Breast epithelium (tissue), 3 donors: ENCODE data around the gene DGCR8.

Experiments used
- POLR2AphosphoS5 ChIP-seq, 3 donors: sonication (generic); formaldehyde crosslinking; IDR thresholded peaks; one replicate each; pipeline ENCODE4 v1.6.1; 2017; ENCODE audit warnings: antibody characterized with exemption in 3 of 3
- TF ChIP-seq, protein P1 (sequence below), 3 donors: fragments of 450-650 bp; IDR thresholded peaks; one replicate each; pipeline ENCODE4 v1.5.1; 2016 to 2017; ENCODE audit warnings: antibody characterized with exemption in 3 of 3, mild to moderate bottlenecking in 3 of 3, moderate library complexity in 3 of 3

DNA sequence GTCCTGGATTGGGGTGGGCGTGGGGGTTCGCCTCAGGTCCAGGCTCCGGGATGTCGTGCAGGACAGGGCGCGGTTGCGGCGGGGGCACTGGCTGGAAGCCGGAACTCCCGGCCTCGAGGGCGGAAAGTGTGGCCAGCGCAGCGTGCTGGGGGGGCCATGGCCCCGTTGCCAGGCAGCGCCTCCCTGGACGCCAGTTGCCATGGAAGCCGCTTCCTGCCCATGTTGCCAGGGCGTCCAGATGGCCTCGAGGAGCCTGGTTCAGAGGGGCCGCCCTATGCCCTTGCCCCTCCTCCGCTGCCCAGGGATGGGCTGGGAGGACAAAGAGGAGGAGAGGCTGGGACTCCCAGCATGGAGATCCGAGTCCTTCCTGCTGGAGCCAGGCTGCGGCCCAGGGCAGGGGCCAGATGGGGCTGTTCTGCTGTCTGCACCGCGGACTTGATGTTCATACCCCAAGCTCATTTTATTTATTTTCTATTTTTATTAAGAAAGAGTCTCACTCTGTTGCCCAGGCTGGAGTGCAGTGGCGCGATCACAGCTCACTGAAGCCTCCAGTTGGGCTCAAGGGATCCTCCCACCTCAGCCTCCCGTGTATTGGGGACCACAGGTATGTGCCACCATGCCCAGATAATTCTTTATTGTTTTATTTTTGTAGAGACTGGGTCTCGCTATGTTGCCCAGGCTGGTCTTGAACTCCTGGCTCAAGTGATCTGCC lies 75.4 kb downstream of the DGCR8 start:
- TF ChIP-seq, protein P1, sequence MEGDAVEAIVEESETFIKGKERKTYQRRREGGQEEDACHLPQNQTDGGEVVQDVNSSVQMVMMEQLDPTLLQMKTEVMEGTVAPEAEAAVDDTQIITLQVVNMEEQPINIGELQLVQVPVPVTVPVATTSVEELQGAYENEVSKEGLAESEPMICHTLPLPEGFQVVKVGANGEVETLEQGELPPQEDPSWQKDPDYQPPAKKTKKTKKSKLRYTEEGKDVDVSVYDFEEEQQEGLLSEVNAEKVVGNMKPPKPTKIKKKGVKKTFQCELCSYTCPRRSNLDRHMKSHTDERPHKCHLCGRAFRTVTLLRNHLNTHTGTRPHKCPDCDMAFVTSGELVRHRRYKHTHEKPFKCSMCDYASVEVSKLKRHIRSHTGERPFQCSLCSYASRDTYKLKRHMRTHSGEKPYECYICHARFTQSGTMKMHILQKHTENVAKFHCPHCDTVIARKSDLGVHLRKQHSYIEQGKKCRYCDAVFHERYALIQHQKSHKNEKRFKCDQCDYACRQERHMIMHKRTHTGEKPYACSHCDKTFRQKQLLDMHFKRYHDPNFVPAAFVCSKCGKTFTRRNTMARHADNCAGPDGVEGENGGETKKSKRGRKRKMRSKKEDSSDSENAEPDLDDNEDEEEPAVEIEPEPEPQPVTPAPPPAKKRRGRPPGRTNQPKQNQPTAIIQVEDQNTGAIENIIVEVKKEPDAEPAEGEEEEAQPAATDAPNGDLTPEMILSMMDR (IDR thresholded peaks at IDR 0.05) = no peak
- TF ChIP-seq POLR2AphosphoS5 (IDR thresholded peaks at IDR 0.05) = no peak
